ENCODE measurements around the gene STMP1. TPM values are rescaled to one million over a fixed set of nuclear protein-coding genes. Genes with fewer than 3 reads are reported as not detected.
A peak's percentile ranks its signal among the peaks of the same experiment; 100 is the strongest.

STMP1 gene
- total and polyA plus RNA-seq, 2 of the 13 experiments (the other 11 are each of a cell fraction or from before 2014, with no cell fraction given): 7.2 to 16.2 TPM

GRCh38 chr7:135661311-135662122, 797 bp upstream of the STMP1 start (continued):
- peak; percentile 80; the same call in 1 of the 2 replicates for TF ChIP-seq TEF (CRISPR knock-in tag; IDR thresholded peaks at IDR 0.05)
- no peak for TF ChIP-seq ZNF263 (CRISPR knock-in tag; IDR thresholded peaks at IDR 0.05)
- TF ChIP-seq ZNF563 (CRISPR knock-in tag; IDR thresholded peaks at IDR 0.05): no peak
- no peak for TF ChIP-seq ZNF644 (CRISPR knock-in tag; IDR thresholded peaks at IDR 0.05; ENCODE audit: low read depth)
- TF ChIP-seq FOXA3 (CRISPR knock-in tag; IDR thresholded peaks at IDR 0.05): 0 out of 2 replicates have a peak, but pooled peaks have one; percentile 3
- TF ChIP-seq ZNF44 (CRISPR knock-in tag; IDR thresholded peaks at IDR 0.05): no peak
- no peak for TF ChIP-seq ZBTB38 (CRISPR knock-in tag; IDR thresholded peaks at IDR 0.05)
- TF ChIP-seq FOXP4 (CRISPR knock-in tag; IDR thresholded peaks at IDR 0.05): no peak
- TF ChIP-seq CEBPG (CRISPR knock-in tag; IDR thresholded peaks at IDR 0.05): peak; percentile 92
- no peak for TF ChIP-seq DPF2 (CRISPR knock-in tag; IDR thresholded peaks at IDR 0.05; ENCODE audit: borderline replicate concordance, low read depth)
- no peak for TF ChIP-seq ZSCAN30 (CRISPR knock-in tag; IDR thresholded peaks at IDR 0.05)
- TF ChIP-seq KIAA2018 (CRISPR knock-in tag; IDR thresholded peaks at IDR 0.05; ENCODE audit: borderline replicate concordance): no peak
- no peak for TF ChIP-seq ZNF629 (CRISPR knock-in tag; conservative IDR thresholded peaks at IDR 0.05)
- no peak for TF ChIP-seq IRF1 (CRISPR knock-in tag; IDR thresholded peaks at IDR 0.05; ENCODE audit: low read depth)
- TF ChIP-seq ZNF577 (CRISPR knock-in tag; IDR thresholded peaks at IDR 0.05; ENCODE audit: borderline replicate concordance, low read depth): no peak
- 0 out of 4 replicates have a peak, but pooled peaks of 1 of the 2 experiments have one; percentile 4 for TF ChIP-seq EP300 (IDR thresholded peaks at IDR 0.05; ENCODE audit: low read depth in 2 of 2, low read length in 2 of 2)
- no peak for TF ChIP-seq EP300 (CRISPR knock-in tag; IDR thresholded peaks at IDR 0.05; ENCODE audit: borderline replicate concordance)
- TF ChIP-seq RNF2 (conservative IDR thresholded peaks at IDR 0.05; ENCODE audit: low read depth): no peak
- TF ChIP-seq KMT2A (CRISPR knock-in tag; IDR thresholded peaks at IDR 0.05): no peak

Data from HepG2 (cell line).